Thyroid gland (tissue), 4 donors: Measurements from ENCODE around the gene SUGCT. TPM values are rescaled to one million over a fixed set of nuclear protein-coding genes. Genes with fewer than 3 reads are reported as not detected.
"Not testable (repeated sequence)": the region's sequence is repeated elsewhere in the genome, so short reads cannot be mapped to it uniquely, and the experiment has no call there.

Experiments used
- DNase-seq, 2 donors: peaks; one replicate each; pipeline ENCODE4 v3.0.0-alpha.2; 2019
- H3K27ac ChIP-seq, 3 donors: fragments of 200-600 bp; sonication (generic); 1 replicate in 2 of 3; 2 replicates in 1 of 3; pipeline ENCODE4 v1.5.1; 2016 to 2019; ENCODE audit warnings: mild to moderate bottlenecking in 1 of 3, moderate library complexity in 1 of 3
- H3K27me3 ChIP-seq: fragments of 200-600 bp; sonication (generic); one replicate; pipeline ENCODE4 v1.5.1; 2019
- H3K36me3 ChIP-seq, 2 donors: fragments of 200-600 bp; sonication (generic); one replicate each; pipeline ENCODE4 v1.5.1; 2016 to 2019
- H3K4me1 ChIP-seq, 2 donors: fragments of 200-600 bp; sonication (generic); one replicate each; pipeline ENCODE4 v1.5.1; 2017 to 2019
- H3K4me3 ChIP-seq, 3 donors: fragments of 200-600 bp; sonication (generic); replicated peaks in 1 of 3; 1 replicate in 2 of 3; 2 replicates in 1 of 3; pipeline ENCODE4 v1.5.1; 2016; ENCODE audit warnings: mild to moderate bottlenecking in 1 of 3
- H3K9me3 ChIP-seq: fragments of 200-600 bp; sonication (generic); one replicate; pipeline ENCODE4 v1.5.1; 2017
- POLR2A ChIP-seq, 2 donors: fragments of 450-650 bp; IDR thresholded peaks; one replicate each; pipeline ENCODE4 v1.6.1; 2017; ENCODE audit warnings: antibody characterized with exemption in 2 of 2, mild to moderate bottlenecking in 2 of 2, moderate library complexity in 1 of 2
- WGBS, 2 donors: methylation state at CpG; one replicate each; pipeline ENCODE4 v1.1.5; 2017; 5-methylcytosine and 5-hydroxymethylcytosine counted together
- intact Hi-C: fragments of 100-400 bp; cut with DNase I; formaldehyde crosslinking; loops from one replicate; pipeline ENCODE4 v1.15.1; 2023
- total RNA-seq, 4 donors: library from RNA; depleted of rRNA; stranded (reverse); fragments of >200 nt; gene quantifications; one replicate each; pipeline ENCODE4 v1.2.3, GENCODE V29; 2016
- TF ChIP-seq, protein P1 (sequence below), 6 experiments: fragments of 200-600 bp in 3 of 6; fragments of 450-650 bp in 3 of 6; sonication (generic) in 3 of 6; IDR thresholded peaks; one replicate each; pipeline ENCODE4 v1.5.1; 2016 to 2019; ENCODE audit warnings: antibody characterized with exemption in 6 of 6, mild to moderate bottlenecking in 2 of 6, inconsistent platforms in 1 of 6, moderate library complexity in 1 of 6

Gene SUGCT
- total RNA-seq, 4 donors from 2014 or later: 1.3 to 15.2 (median 3.2) TPM

DNA sequence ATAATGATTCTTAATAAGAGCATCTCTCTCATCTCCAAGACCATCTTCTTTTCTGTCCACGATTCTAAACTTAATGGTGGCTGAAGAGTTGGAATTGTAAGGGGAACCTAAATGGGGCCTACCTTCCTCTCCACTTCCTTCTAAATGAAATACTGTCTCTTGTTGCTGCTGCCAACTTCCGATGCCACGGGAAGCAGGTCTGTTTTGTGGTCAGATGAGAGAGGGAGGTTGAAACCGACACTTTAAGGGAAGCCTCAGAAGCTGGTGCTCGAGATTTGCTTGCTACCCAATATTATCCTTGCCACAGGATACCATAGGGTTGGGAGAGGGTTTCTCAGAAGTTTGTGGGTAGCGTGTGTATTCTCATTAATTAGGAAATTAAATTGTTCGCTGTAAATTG lies 464.1 kb downstream of the SUGCT start:
- Histone ChIP-seq H3K9me3 (no peaks in the 10 kb centered on the region), H3K27me3 (no peaks in the 10 kb centered on the region), H3K4me3 (no peak overlapping the region), H3K4me1 (no peaks in the 10 kb centered on the region), H3K36me3 (no peaks in the 10 kb centered on the region), H3K27ac (no peak overlapping the region)
- no peak for TF ChIP-seq POLR2A (IDR thresholded peaks at IDR 0.05)
- TF ChIP-seq, protein P1, sequence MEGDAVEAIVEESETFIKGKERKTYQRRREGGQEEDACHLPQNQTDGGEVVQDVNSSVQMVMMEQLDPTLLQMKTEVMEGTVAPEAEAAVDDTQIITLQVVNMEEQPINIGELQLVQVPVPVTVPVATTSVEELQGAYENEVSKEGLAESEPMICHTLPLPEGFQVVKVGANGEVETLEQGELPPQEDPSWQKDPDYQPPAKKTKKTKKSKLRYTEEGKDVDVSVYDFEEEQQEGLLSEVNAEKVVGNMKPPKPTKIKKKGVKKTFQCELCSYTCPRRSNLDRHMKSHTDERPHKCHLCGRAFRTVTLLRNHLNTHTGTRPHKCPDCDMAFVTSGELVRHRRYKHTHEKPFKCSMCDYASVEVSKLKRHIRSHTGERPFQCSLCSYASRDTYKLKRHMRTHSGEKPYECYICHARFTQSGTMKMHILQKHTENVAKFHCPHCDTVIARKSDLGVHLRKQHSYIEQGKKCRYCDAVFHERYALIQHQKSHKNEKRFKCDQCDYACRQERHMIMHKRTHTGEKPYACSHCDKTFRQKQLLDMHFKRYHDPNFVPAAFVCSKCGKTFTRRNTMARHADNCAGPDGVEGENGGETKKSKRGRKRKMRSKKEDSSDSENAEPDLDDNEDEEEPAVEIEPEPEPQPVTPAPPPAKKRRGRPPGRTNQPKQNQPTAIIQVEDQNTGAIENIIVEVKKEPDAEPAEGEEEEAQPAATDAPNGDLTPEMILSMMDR (IDR thresholded peaks at IDR 0.05): no peak
- DNase-seq: no peak
- intact Hi-C loops: no loop called here
- 81 to 87% methylated on average over 7 of the region's 7 CpGs for WGBS, 2 donors

GRCh38 chr7:40599836-40600235 lies 465.0 kb downstream of the SUGCT start:
- no peak overlapping the region for H3K4me3 ChIP-seq
- H3K36me3 ChIP-seq: no peaks in the 10 kb centered on the region
- no peak for TF ChIP-seq POLR2A (IDR thresholded peaks at IDR 0.05)
- TF ChIP-seq, protein P1 (IDR thresholded peaks at IDR 0.05): no peak
- no peaks in the 10 kb centered on the region for H3K27me3 ChIP-seq
- no peaks in the 10 kb centered on the region for H3K9me3 ChIP-seq
- DNase-seq: no peak
- no peak overlapping the region for H3K27ac ChIP-seq
- intact Hi-C loops: loop anchor here (10.0 kb wide), 1 partner anchor 365 kb away; no protein-coding TSS in a partner anchor
- H3K4me1 ChIP-seq: no peaks in the 10 kb centered on the region
- 89 to 92% methylated on average over 5 of the region's 5 CpGs for WGBS, 2 donors

- not testable (repeated sequence) for DNase-seq
- WGBS, 2 donors: 67 to 95% methylated on average over 2 of the region's 2 CpGs
Observed at GRCh38 chr7:40602351-40602750, 467.5 kb downstream of the SUGCT start.

DNA sequence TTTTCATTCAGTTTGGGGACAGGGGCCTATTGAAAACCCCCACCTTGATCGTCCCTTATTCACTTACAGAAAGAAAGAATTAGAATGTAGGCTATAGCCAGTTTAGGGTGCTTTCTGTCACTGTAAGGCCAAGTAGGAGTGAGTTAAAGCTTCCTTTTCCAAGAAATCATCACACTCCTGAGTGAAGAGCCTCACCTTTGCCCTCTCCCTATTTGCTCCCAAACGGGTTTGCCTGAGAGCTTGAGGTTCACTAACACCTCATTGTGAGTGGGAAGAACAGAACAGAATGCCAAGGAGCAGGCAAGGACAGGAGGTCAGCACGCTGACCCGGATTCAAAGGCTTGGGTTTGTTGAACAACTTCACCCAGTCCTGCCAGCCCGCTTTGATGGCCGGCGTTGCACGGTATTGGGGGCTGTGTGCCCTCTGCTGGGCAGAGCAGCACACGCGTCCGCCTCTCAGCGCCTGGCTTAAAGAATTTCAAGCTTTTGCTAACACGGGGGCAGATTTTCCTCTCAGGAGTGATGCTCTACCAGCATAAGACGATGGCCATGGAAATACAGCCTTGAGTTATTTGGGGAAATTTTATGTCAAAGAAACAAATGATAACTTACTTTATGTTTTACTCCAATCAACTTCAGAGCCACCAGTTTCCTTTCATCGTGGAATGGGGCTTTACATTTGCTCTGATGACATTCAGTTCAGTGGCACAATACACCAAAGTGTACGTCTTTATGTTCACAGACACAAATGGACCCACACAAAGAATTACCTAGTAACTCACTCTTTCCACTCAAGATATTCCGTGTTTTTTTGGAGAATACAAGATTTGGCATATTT lies 470.0 kb downstream of the SUGCT start:
- 33 to 34% methylated on average over 17 of the region's 17 CpGs for WGBS, 2 donors
- no peaks in the 10 kb centered on the region for H3K36me3 ChIP-seq
- H3K9me3 ChIP-seq: no peaks in the 10 kb centered on the region
- no peak for TF ChIP-seq POLR2A (IDR thresholded peaks at IDR 0.05)
- TF ChIP-seq, protein P1 (IDR thresholded peaks at IDR 0.05): peak; percentile 13 to 77 (median 50)
- no peak overlapping the region for H3K27ac ChIP-seq
- no peaks in the 10 kb centered on the region for H3K27me3 ChIP-seq
- intact Hi-C loops: loop anchor here (10.0 kb wide), 1 partner anchor 370 kb away; no protein-coding TSS in a partner anchor
- no peak overlapping the region for H3K4me3 ChIP-seq
- H3K4me1 ChIP-seq: no peaks in the 10 kb centered on the region
- DNase-seq: peak; percentile 47 to 68

More at GRCh38 chr7:40602351-40602750, 467.5 kb downstream of the SUGCT start:
- not testable (repeated sequence) for H3K27me3 ChIP-seq, H3K36me3 ChIP-seq, H3K4me1 ChIP-seq, H3K4me3 ChIP-seq, H3K9me3 ChIP-seq, H3K27ac ChIP-seq
- intact Hi-C loops: loop anchor here (10.0 kb wide), 1 partner anchor 368 kb away; no protein-coding TSS in a partner anchor

DNA sequence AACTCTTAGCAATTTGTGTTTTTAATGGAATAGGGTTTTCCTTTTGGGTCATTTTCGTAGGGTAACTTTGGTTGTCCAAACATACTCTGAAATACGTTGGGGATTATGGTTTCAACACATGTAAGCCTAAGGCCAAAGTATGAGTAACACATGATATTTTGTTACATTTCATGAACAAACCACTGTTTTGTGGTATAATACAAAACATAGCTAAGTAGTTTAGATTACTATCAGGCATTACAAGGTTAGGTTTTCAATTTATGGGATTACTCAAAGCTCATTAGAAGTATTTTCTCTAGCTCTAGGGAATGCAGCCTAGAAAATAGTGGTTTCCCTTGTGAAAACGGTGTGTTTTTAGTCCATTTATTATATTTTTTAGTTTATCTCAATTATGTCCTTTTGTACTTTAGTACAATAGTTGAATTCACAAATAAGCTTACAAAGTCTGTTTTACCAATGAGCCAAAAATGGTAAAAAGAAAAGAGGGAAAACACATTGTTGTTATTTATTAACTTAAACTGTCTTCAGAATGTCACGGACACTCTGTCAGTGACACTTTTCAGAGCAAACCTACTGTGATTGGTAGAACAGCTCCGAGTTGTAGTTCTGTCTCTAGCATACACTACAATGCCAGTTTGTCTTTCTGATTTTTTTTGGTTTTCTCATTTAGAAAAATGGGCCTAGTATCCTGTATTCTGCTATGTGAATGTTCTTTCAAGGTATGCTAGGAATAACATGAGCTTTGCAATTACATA lies 473.7 kb downstream of the SUGCT start:
- TF ChIP-seq, protein P1 (IDR thresholded peaks at IDR 0.05): no peak
- TF ChIP-seq POLR2A (IDR thresholded peaks at IDR 0.05): no peak
- H3K27me3 ChIP-seq: no peaks in the 10 kb centered on the region
- H3K36me3 ChIP-seq: no peaks in the 10 kb centered on the region
- no peak overlapping the region for H3K27ac ChIP-seq
- 87 to 90% methylated on average over 5 of the region's 5 CpGs for WGBS, 2 donors
- H3K4me3 ChIP-seq: no peak overlapping the region
- no peaks in the 10 kb centered on the region for H3K9me3 ChIP-seq
- no peak for DNase-seq
- intact Hi-C loops: loop anchor here (10.0 kb wide), 1 partner anchor 374 kb away; no protein-coding TSS in a partner anchor
- no peaks in the 10 kb centered on the region for H3K4me1 ChIP-seq
